Endothelial cell of umbilical vein (primary cell): ENCODE results near the gene DLGAP4.

ENCODE experiments used
- CTCF ChIP-seq, 2 donors: IDR thresholded peaks; 1 replicate in 1 of 2; 2 replicates in 1 of 2; pipeline ENCODE4 v1.5.1; 2011; ENCODE audit warnings: low read length in 2 of 2, mild to moderate bottlenecking in 2 of 2, moderate library complexity in 2 of 2, control low read depth in 1 of 2, inconsistent platforms in 1 of 2, low read depth in 1 of 2; ENCODE audit not compliant: insufficient read depth in 1 of 2; ENCODE audit errors: extremely low read depth in 1 of 2
- EZH2 ChIP-seq: IDR thresholded peaks from 2 replicates; pipeline ENCODE4 v1.6.1; 2012; ENCODE audit warnings: borderline replicate concordance, low read depth, mild to moderate bottlenecking, moderate library complexity, low read length, inconsistent platforms; ENCODE audit not compliant: severe bottlenecking
- FOS ChIP-seq: IDR thresholded peaks from 2 replicates; pipeline ENCODE4 v1.6.1; 2011; ENCODE audit warnings: mild to moderate bottlenecking, low read length, moderate library complexity, borderline replicate concordance; ENCODE audit not compliant: insufficient read depth
- JUN ChIP-seq: IDR thresholded peaks from 2 replicates; pipeline ENCODE4 v1.6.1; 2011; ENCODE audit warnings: borderline replicate concordance, low read depth; ENCODE audit not compliant: insufficient read length, insufficient read depth
- MAX ChIP-seq: IDR thresholded peaks from 2 replicates; pipeline ENCODE4 v1.6.1; 2011; ENCODE audit not compliant: insufficient read depth, insufficient read length
- MYC ChIP-seq: IDR thresholded peaks from one replicate; pipeline ENCODE4 v1.6.1; 2011; ENCODE audit warnings: mild to moderate bottlenecking, low read depth, low read length
- POLR2A ChIP-seq: IDR thresholded peaks from 2 replicates; pipeline ENCODE4 v1.6.1; 2012; ENCODE audit warnings: low read depth, mild to moderate bottlenecking, control low read depth, low read length
- POLR2AphosphoS5 ChIP-seq: IDR thresholded peaks from 2 replicates; pipeline ENCODE4 v1.6.1; 2012; ENCODE audit warnings: low read depth, mild to moderate bottlenecking, control low read depth, low read length, moderate library complexity; ENCODE audit not compliant: insufficient read depth

- TF ChIP-seq CTCF (IDR thresholded peaks at IDR 0.05; ENCODE audit: extremely low read depth in 1 of 2, insufficient read depth in 1 of 2, low read depth in 1 of 2, low read length in 2 of 2) (no peak), POLR2A (no peak), EZH2 (no peak), MYC (no peak), MAX (no peak), POLR2AphosphoS5 (no peak), FOS (no peak), JUN (no peak)
Measured at GRCh38 chr20:36364506-36364905, 58.4 kb downstream of the DLGAP4 start.
